PC-9 (cell line): ENCODE data around the gene NUPR1. TPM values are rescaled to one million over a fixed set of nuclear protein-coding genes. Genes with fewer than 3 reads are reported as not detected.
A peak's percentile ranks its signal among the peaks of the same experiment; 100 is the strongest.

Experiments used
- BruUV-seq: library from RNA; stranded (reverse); fragments of 400-500 nt; replicated peaks from 2 replicates; lab custom pipeline; 2021; lab: Mats Ljungman, UMichigan
- CTCF ChIA-PET: fragments of 300-600 bp; sonication (Branson Sonifier 250); formaldehyde crosslinking; loops from one replicate; lab custom pipeline; 2022; ENCODE audit warnings: antibody characterized with exemption; lab: Charles Lee
- POLR2A ChIA-PET: fragments of 300-600 bp; sonication (Branson Sonifier 250); formaldehyde crosslinking; loops from one replicate; lab custom pipeline; 2022; ENCODE audit warnings: antibody characterized with exemption; ENCODE audit not compliant: unreplicated experiment; lab: Charles Lee
- DNase-seq, 2 experiments: peaks; one replicate each; pipeline versions ENCODE4 v3.0.0 to v3.0.0-alpha.2; 2015 to 2022; ENCODE audit warnings: mixed read lengths in 1 of 2
- H2AFZ ChIP-seq: fragments of 200-600 bp; sonication (generic); 2 replicates; pipeline ENCODE4 v1.8.1; 2017; ENCODE audit warnings: antibody characterized with exemption
- H3F3A ChIP-seq: fragments of 200-600 bp; sonication (generic); 2 replicates; pipeline ENCODE4 v1.8.1; 2017; ENCODE audit warnings: antibody characterized with exemption, mild to moderate bottlenecking, low read depth; ENCODE audit not compliant: insufficient read depth
- H3K27ac ChIP-seq: fragments of 200-600 bp; sonication (generic); 2 replicates; pipeline ENCODE4 v1.6.1; 2016; ENCODE audit warnings: mixed run types
- H3K27me3 ChIP-seq: fragments of 200-600 bp; sonication (generic); 2 replicates; pipeline ENCODE4 v1.6.1; 2016; ENCODE audit warnings: low read depth, mixed run types; ENCODE audit not compliant: insufficient read depth
- H3K36me3 ChIP-seq: fragments of 200-600 bp; sonication (generic); 2 replicates; pipeline ENCODE4 v1.6.1; 2016; ENCODE audit warnings: low read depth, mixed run types
- H3K4me1 ChIP-seq: fragments of 200-600 bp; sonication (generic); replicated peaks from 2 replicates; pipeline ENCODE4 v1.6.1; 2016; ENCODE audit warnings: mixed run types; ENCODE audit not compliant: insufficient read depth
- H3K4me2 ChIP-seq: fragments of 200-600 bp; sonication (generic); 2 replicates; pipeline ENCODE4 v1.6.1; 2017; ENCODE audit warnings: mixed run types
- H3K4me3 ChIP-seq: fragments of 200-600 bp; sonication (generic); 2 replicates; pipeline ENCODE4 v1.6.1; 2016; ENCODE audit warnings: mixed run types
- H3K79me2 ChIP-seq: fragments of 200-600 bp; sonication (generic); 2 replicates; pipeline ENCODE4 v1.6.1; 2017; ENCODE audit warnings: low read depth, mixed run types
- H3K9me2 ChIP-seq: fragments of 200-600 bp; sonication (generic); 2 replicates; pipeline ENCODE4 v1.8.1; 2017; ENCODE audit warnings: mild to moderate bottlenecking; ENCODE audit not compliant: insufficient read depth
- H3K9me3 ChIP-seq: fragments of 200-600 bp; sonication (generic); 2 replicates; pipeline ENCODE4 v1.8.1; 2016; ENCODE audit warnings: low read depth; ENCODE audit not compliant: insufficient read depth
- H4K20me1 ChIP-seq: fragments of 200-600 bp; sonication (generic); 2 replicates; pipeline ENCODE4 v1.8.1; 2017; ENCODE audit not compliant: insufficient read depth
- EZH2 ChIP-seq: fragments of 200-600 bp; sonication (generic); IDR thresholded peaks from 2 replicates; pipeline ENCODE4 v1.8.0; 2017; ENCODE audit warnings: antibody characterized with exemption, low read depth
- intact Hi-C: fragments of 100-400 bp; cut with micrococcal nuclease; formaldehyde crosslinking; loops from one replicate; pipeline ENCODE4 v1.10.0; 2022; ENCODE audit not compliant: unreplicated experiment
- total RNA-seq: library from RNA; stranded (reverse); gene quantifications from 2 replicates; pipeline ENCODE4 v1.2.3, GENCODE V29; 2021
- TF ChIP-seq, protein P1 (sequence below): fragments of 200-600 bp; sonication (generic); conservative IDR thresholded peaks from 2 replicates; pipeline ENCODE4 v1.6.1; 2017; ENCODE audit warnings: mixed run types, antibody characterized with exemption, mild to moderate bottlenecking, moderate library complexity

The NUPR1 gene
- total RNA-seq, 1 experiment from 2014 or later, result 17.3 TPM

DNA sequence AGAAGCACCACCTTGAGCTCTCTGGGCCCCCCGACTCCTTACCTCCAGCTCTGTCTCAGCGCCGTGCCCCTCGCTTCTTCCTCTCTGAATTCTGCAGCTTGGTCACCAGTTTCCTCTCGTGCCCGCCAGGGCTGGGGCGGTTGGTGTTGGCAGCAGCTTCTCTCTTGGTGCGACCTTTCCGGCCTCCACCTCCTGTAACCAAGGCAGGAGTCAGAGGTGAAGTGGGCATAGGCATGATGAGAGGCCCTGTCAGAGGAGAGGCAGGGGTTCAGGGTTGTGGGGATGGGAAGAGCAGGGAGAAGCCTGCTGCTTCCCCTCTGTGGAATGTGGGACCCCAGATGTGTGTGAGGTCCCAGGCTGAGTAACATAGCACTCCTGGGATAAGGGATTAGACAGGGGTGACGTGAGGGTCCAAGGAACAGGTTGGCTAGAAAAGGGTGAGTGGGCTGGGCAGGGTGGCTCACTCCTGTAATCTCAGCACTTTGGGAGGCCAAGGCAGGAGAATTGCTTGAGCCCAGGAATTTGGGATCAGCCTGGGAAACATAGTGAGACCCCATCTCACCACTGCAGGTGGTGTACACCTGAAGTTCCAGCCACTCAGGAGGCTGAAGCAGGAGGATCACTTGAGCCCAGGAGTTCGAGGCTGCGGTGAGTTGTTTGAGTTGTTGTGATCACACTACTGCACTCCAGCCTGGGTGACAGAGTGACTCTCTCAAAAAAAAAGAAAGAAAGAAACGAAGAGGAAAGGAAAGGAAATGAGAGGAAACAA, 626 bp downstream of the NUPR1 start:
- Histone ChIP-seq H3K27me3 (no peaks in the 10 kb centered on the region), H3K4me1 (peaks cover 20% of the 10 kb centered on the region), H2AFZ (peak overlapping the region; percentile 61; the same call in 1 of the 2 replicates), H3K4me3 (peak overlapping the region; percentile 36; the same call in 1 of the 2 replicates), H3K27ac (peak overlapping the region; percentile 27; the same call in 1 of the 2 replicates), H3F3A (peaks cover 7% of the 10 kb centered on the region; the same call in 1 of the 2 replicates), H3K36me3 (no peaks in the 10 kb centered on the region), H3K79me2 (no peaks in the 10 kb centered on the region), H3K9me2 (no peaks in the 10 kb centered on the region), H4K20me1 (no peaks in the 10 kb centered on the region), H3K4me2 (peak overlapping the region; percentile 57), H3K9me3 (no peaks in the 10 kb centered on the region)
- DNase-seq, result no peak
- TSS peak; percentile 66 for BruUV-seq
- intact Hi-C loops, result no loop called here
- POLR2A ChIA-PET, result no interaction called here
- CTCF ChIA-PET, result interaction anchor here (0.6 kb wide), 1 partner anchor 19 kb away, joined by 3 read pairs; no protein-coding TSS in a partner anchor
- no peak for TF ChIP-seq EZH2
- TF ChIP-seq, protein P1, sequence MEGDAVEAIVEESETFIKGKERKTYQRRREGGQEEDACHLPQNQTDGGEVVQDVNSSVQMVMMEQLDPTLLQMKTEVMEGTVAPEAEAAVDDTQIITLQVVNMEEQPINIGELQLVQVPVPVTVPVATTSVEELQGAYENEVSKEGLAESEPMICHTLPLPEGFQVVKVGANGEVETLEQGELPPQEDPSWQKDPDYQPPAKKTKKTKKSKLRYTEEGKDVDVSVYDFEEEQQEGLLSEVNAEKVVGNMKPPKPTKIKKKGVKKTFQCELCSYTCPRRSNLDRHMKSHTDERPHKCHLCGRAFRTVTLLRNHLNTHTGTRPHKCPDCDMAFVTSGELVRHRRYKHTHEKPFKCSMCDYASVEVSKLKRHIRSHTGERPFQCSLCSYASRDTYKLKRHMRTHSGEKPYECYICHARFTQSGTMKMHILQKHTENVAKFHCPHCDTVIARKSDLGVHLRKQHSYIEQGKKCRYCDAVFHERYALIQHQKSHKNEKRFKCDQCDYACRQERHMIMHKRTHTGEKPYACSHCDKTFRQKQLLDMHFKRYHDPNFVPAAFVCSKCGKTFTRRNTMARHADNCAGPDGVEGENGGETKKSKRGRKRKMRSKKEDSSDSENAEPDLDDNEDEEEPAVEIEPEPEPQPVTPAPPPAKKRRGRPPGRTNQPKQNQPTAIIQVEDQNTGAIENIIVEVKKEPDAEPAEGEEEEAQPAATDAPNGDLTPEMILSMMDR, result no peak

DNA sequence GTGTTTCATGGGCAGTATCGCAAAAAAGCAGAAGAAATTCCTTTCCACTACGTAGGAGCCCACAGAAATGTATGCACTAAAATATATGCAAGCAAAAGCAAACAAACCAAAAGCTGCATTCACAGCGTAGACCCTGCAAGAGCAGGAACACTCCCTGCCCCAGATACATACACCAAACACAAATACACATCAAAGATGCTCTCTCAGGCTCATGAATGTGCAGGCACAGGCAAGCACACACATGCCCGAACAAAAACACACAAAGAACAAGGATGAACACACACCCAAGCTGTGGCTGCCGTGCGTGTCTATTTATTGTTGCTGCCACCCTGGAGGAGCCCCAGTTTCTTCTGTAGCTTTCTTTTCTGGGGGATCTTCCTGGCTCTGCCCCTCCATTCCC, 1.7 kb downstream of the NUPR1 start:
- no peak for DNase-seq
- H4K20me1 ChIP-seq, result no peaks in the 10 kb centered on the region
- peak overlapping the region; percentile 57 for H3K4me2 ChIP-seq
- H3K4me3 ChIP-seq, result no peak overlapping the region
- H3K9me2 ChIP-seq, result no peaks in the 10 kb centered on the region
- H3K4me1 ChIP-seq, result peaks cover 19% of the 10 kb centered on the region
- BruUV-seq, result no TSS peak
- H3K9me3 ChIP-seq, result no peaks in the 10 kb centered on the region
- ChIA-PET POLR2A (no interaction called here), CTCF (no interaction called here)
- TF ChIP-seq, protein P1, result no peak
- no peak for TF ChIP-seq EZH2
- H3K27me3 ChIP-seq, result no peaks in the 10 kb centered on the region
- intact Hi-C loops, result no loop called here
- no peak overlapping the region for H2AFZ ChIP-seq
- no peaks in the 10 kb centered on the region for H3K36me3 ChIP-seq
- no peak overlapping the region for H3K27ac ChIP-seq
- no peaks in the 10 kb centered on the region for H3K79me2 ChIP-seq
- H3F3A ChIP-seq, result peaks cover 2% of the 10 kb centered on the region; the same call in 1 of the 2 replicates

DNA sequence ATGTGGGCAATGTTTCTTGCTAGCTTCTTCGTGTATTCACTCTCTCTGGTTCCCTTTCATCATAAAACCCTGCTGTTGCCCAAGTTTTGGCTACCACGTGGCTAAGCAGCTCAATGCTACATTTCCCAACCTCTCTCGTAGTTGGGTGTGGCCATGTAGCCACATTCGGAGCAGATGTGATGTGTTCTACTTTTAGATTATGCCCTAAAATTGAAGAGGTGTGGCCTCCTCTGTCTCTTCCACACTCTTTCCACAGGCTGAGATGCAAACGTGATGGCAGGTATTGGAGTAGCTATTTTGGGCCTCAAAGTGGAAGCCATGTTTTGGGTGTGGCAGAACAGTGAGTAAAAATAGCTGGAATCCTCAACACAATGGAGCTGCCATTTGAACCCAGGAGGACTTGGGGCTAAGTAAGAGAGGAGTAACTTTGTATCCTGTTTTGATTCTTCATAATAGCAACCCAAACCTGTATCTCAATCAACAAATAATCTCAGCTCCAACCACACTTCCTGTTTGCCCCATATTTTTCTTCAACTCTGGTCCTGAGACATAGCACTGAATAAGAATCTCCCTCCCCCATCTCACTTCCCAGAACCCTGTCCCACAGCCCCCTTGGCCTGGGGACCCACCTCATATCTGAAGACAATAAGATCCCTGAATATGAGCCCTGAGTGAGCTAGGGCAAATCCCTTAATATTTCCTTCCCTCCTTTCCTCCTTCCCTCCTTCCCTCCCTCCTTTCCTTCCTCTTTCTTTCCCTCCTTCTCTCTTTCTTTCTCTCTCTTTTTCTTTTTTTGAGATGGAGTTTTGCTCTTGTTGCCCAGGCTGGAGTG, 4.0 kb downstream of the NUPR1 start:
- H3K36me3 ChIP-seq, result no peaks in the 10 kb centered on the region
- BruUV-seq, result no TSS peak
- intact Hi-C loops, result no loop called here
- H3F3A ChIP-seq, result peaks cover 8% of the 10 kb centered on the region; the same call in 1 of the 2 replicates
- H2AFZ ChIP-seq, result no peak overlapping the region
- no peak overlapping the region for H3K4me3 ChIP-seq
- H3K9me2 ChIP-seq, result no peaks in the 10 kb centered on the region
- no peaks in the 10 kb centered on the region for H3K79me2 ChIP-seq
- H3K4me2 ChIP-seq, result no peak overlapping the region
- no peak overlapping the region for H3K27ac ChIP-seq
- H3K9me3 ChIP-seq, result no peaks in the 10 kb centered on the region
- ChIA-PET CTCF (no interaction called here), POLR2A (no interaction called here)
- H3K27me3 ChIP-seq, result no peaks in the 10 kb centered on the region
- TF ChIP-seq, protein P1, result no peak
- TF ChIP-seq EZH2, result no peak
- peaks cover 23% of the 10 kb centered on the region for H3K4me1 ChIP-seq
- no peaks in the 10 kb centered on the region for H4K20me1 ChIP-seq
- DNase-seq, result no peak
